NOMO-1 treated with DMSO at 0.1 percent for 48 hours (cell line): Measurements from ENCODE around the gene UBC.
"Not testable (repeated sequence)": the region's sequence is repeated elsewhere in the genome, so short reads cannot be mapped to it uniquely, and the experiment has no call there.

ENCODE experiments used
- DNase-seq: peaks from one replicate; lab custom pipeline; 2025; ENCODE audit not compliant: unreplicated experiment; lab: John Stamatoyannopoulos, UW

Gene UBC

GRCh38 chr12:124884587-124885438, 29.6 kb downstream of the UBC start:
- no peak for DNase-seq

GRCh38 chr12:124883263-124884130, 31.0 kb downstream of the UBC start:
- no peak for DNase-seq

GRCh38 chr12:124881123-124881522, 33.3 kb downstream of the UBC start:
- DNase-seq: peak; percentile 39

- DNase-seq: not testable (repeated sequence)
Observed at GRCh38 chr12:124880335-124880734, 34.1 kb downstream of the UBC start.

GRCh38 chr12:124878795-124879516, 35.5 kb downstream of the UBC start:
- no peak for DNase-seq

GRCh38 chr12:124877423-124877822, 37.0 kb downstream of the UBC start:
- DNase-seq: no peak

- DNase-seq: no peak
Observed at GRCh38 chr12:124876171-124876570, 38.3 kb downstream of the UBC start.

- no peak for DNase-seq
Observed at GRCh38 chr12:124875803-124876132, 38.7 kb downstream of the UBC start.

- DNase-seq: no peak
Observed at GRCh38 chr12:124874988-124875802, 39.3 kb downstream of the UBC start.

- DNase-seq: no peak
Observed at GRCh38 chr12:124874188-124874587, 40.3 kb downstream of the UBC start.

GRCh38 chr12:124872068-124872719, 42.3 kb downstream of the UBC start:
- DNase-seq: no peak

GRCh38 chr12:124871297-124871696, 43.2 kb downstream of the UBC start:
- no peak for DNase-seq

- no peak for DNase-seq
Observed at GRCh38 chr12:124870515-124870914, 43.9 kb downstream of the UBC start.

GRCh38 chr12:124869059-124869665, 45.3 kb downstream of the UBC start:
- DNase-seq: peak; percentile 92

GRCh38 chr12:124868252-124869058, 46.0 kb downstream of the UBC start:
- no peak for DNase-seq

GRCh38 chr12:124867401-124867930, 47.0 kb downstream of the UBC start:
- no peak for DNase-seq

GRCh38 chr12:124866883-124867400, 47.5 kb downstream of the UBC start:
- DNase-seq: no peak

GRCh38 chr12:124866195-124866882, 48.1 kb downstream of the UBC start:
- no peak for DNase-seq
